ENCODE data around the gene DMD. TPM values are rescaled to one million over a fixed set of nuclear protein-coding genes. Genes with fewer than 3 reads are reported as not detected.

Gene DMD
- polyA plus RNA-seq, 2 of the 4 experiments (the other 2 are of a cell fraction) = 0.03 TPM; not detected in 1

GRCh38 chrX:31931225-31931624, 1280.1 kb downstream of the DMD start (continued):
- no peak for TF ChIP-seq HMGXB4 (CRISPR knock-in tag; IDR thresholded peaks at IDR 0.05; ENCODE audit: borderline replicate concordance)

GRCh38 chrX:31929366-31929765, 1282.0 kb downstream of the DMD start:
- FAIRE-seq (no peak), DNase-seq (ENCODE audit: low read depth in 1 of 2, low spot score in 1 of 2) (no peak), ATAC-seq (no peak)
- 2% methylated on average over 5 of the region's 5 CpGs for WGBS (ENCODE audit: missing lambda C conversion rate)
- Histone ChIP-seq H3K4me1 (no peaks in the 10 kb centered on the region), H3K27ac (no peak overlapping the region), H3K9me3 (no peaks in the 10 kb centered on the region), H3K4me2 (no peak overlapping the region), H3K4me3 (no peak overlapping the region)
- TF ChIP-seq BCL3 (IDR thresholded peaks at IDR 0.05) (no peak), PHF8 (IDR thresholded peaks at IDR 0.05; ENCODE audit: borderline replicate concordance, low read depth) (no peak), ELK1 (IDR thresholded peaks at IDR 0.05; ENCODE audit: low read depth, low read length) (no peak), PBX3 (IDR thresholded peaks at IDR 0.05) (no peak), ZSCAN20 (CRISPR knock-in tag; IDR thresholded peaks at IDR 0.05) (no peak), JUNB (IDR thresholded peaks at IDR 0.05) (no peak), ZNF302 (CRISPR knock-in tag; IDR thresholded peaks at IDR 0.05) (no peak), KDM1A (IDR thresholded peaks at IDR 0.05; ENCODE audit: low read depth) (no peak), HDAC2 (IDR thresholded peaks at IDR 0.05) (no peak), MAX (IDR thresholded peaks at IDR 0.05) (no peak), EHF (CRISPR knock-in tag; IDR thresholded peaks at IDR 0.05) (no peak), ZFP36 (IDR thresholded peaks at IDR 0.05; ENCODE audit: borderline replicate concordance, partially characterized antibody) (no peak), HMGXB4 (CRISPR knock-in tag; IDR thresholded peaks at IDR 0.05; ENCODE audit: borderline replicate concordance) (no peak), RNF2 (IDR thresholded peaks at IDR 0.05; ENCODE audit: borderline replicate concordance, low read depth) (no peak), NR3C1 (IDR thresholded peaks at IDR 0.05) (no peak), RCOR1 (IDR thresholded peaks at IDR 0.05; ENCODE audit: low read depth, low read length) (no peak), FOSB (CRISPR knock-in tag; IDR thresholded peaks at IDR 0.05) (no peak), CTCF (IDR thresholded peaks at IDR 0.05) (no peak)
- ChIA-PET POLR2A (no interaction called here), CTCF (no interaction called here)

All from A549 (cell line).